Mucosa of descending colon (tissue), 3 donors: ENCODE data around the gene OCEL1. TPM values are rescaled to one million over a fixed set of nuclear protein-coding genes. Genes with fewer than 3 reads are reported as not detected.
"Not testable (repeated sequence)": the region's sequence is repeated elsewhere in the genome, so short reads cannot be mapped to it uniquely, and the experiment has no call there.

Experiments
- ATAC-seq: fragments of 200-7000 bp; cut with Tn5 transposase; one replicate; pipeline ENCODE4 v1.9.1; 2020; ENCODE audit warnings: mild to moderate bottlenecking, moderate library complexity
- DNase-seq, 3 donors: peaks; one replicate each; pipeline ENCODE4 v3.0.0-alpha.2; 2020
- H3K36me3 ChIP-seq: fragments of 200-600 bp; one replicate; pipeline ENCODE4 v1.8.0; 2021; ENCODE audit warnings: low read depth, mild to moderate bottlenecking
- H3K4me1 ChIP-seq: fragments of 200-600 bp; one replicate; pipeline ENCODE4 v1.8.0; 2021; ENCODE audit warnings: low read depth, mild to moderate bottlenecking
- H3K4me3 ChIP-seq: fragments of 200-600 bp; one replicate; pipeline ENCODE4 v1.8.0; 2021; ENCODE audit warnings: mild to moderate bottlenecking
- H3K9me3 ChIP-seq: fragments of 200-600 bp; one replicate; pipeline ENCODE4 v1.8.0; 2021; ENCODE audit warnings: mild to moderate bottlenecking
- intact Hi-C, 2 donors: fragments of 100-400 bp; cut with DNase I in 1 of 2; cut with micrococcal nuclease in 1 of 2; formaldehyde crosslinking; loops; one replicate each; pipeline versions ENCODE4 v1.11.0 to v1.11.1; 2022; cut with DNase I, micrococcal nuclease
- total RNA-seq, 3 donors: library from RNA; stranded (reverse); fragmentation: NEBNext Ultra II Directional in 2 of 3; extraction: Animal tissue kit (Norgen Biotek cat#: 25700) in 2 of 3; gene quantifications; one replicate each; pipeline versions ENCODE4 v1.2.1 to v1.2.4, GENCODE V29; 2021 to 2023
- TF ChIP-seq, protein P1 (sequence below): fragments of 200-600 bp; IDR thresholded peaks from one replicate; pipeline ENCODE4 v1.8.0; 2022; ENCODE audit warnings: antibody characterized with exemption, mild to moderate bottlenecking
- donor health status: DM: no; HTN: no; CAD: no; lungs with moderate emphysema.
- donor health status: DM: no; HTN: no; CAD: no.
- donor health status: DM: no; HTN: yes; CAD: no.

Gene OCEL1
- total RNA-seq, 3 donors from 2014 or later = 38.1 to 105 (median 58.4) TPM

DNA sequence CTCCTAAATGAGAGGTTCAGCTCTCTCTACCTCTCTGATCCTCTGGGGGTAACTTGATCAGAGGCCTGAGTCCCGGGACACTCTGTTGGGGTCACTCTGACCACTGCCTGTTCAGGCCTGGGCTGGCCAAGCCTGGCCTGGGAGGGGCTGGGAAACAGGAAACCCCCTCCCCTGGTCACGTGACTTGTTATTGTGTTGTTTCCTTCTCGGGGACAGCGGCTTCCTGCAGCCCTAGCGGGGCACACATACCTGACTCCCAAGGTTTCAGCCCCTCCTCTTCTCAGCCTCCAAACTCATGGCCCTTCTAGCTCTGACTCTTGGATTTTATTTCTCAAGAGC, 38.6 kb downstream of the OCEL1 start, which contains the start of gene USHBP1:
Gene USHBP1 (minus strand): TSS at position 105 of the 339 bp plus-strand sequence. CDS start 446 bp downstream, outside the sequence.
- TF ChIP-seq, protein P1, sequence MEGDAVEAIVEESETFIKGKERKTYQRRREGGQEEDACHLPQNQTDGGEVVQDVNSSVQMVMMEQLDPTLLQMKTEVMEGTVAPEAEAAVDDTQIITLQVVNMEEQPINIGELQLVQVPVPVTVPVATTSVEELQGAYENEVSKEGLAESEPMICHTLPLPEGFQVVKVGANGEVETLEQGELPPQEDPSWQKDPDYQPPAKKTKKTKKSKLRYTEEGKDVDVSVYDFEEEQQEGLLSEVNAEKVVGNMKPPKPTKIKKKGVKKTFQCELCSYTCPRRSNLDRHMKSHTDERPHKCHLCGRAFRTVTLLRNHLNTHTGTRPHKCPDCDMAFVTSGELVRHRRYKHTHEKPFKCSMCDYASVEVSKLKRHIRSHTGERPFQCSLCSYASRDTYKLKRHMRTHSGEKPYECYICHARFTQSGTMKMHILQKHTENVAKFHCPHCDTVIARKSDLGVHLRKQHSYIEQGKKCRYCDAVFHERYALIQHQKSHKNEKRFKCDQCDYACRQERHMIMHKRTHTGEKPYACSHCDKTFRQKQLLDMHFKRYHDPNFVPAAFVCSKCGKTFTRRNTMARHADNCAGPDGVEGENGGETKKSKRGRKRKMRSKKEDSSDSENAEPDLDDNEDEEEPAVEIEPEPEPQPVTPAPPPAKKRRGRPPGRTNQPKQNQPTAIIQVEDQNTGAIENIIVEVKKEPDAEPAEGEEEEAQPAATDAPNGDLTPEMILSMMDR = no peak
- H3K36me3 ChIP-seq = peaks cover 5% of the 10 kb centered on the region
- ATAC-seq (no peak), DNase-seq (peak in 1 of 3 donors; percentile 19)
- intact Hi-C loops = no loop called here
- H3K4me3 ChIP-seq = no peak within 1 kb of the TSS
- H3K4me1 ChIP-seq = peaks cover 7% of the 10 kb centered on the region
- no peaks in the 10 kb centered on the region for H3K9me3 ChIP-seq

DNA sequence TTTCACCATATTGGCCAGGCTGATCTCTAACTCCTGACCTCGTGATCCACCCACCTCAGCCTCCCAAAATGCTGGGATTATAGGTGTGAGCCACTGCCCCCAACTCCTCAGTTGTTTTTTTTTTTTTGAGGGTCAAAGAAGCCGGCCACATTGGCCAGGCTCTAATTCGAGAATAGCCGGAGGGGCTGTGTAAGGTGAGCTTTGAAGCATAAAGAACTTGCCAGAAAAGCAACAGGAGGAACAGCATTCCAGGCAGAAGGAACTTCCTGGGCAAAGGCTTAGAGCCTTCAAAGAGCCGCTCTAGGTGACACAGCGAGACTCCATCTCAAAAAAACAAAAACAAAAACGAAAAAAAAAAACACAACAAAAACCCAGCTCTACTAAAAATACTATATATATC, 40.0 kb downstream of the OCEL1 start:
- Histone ChIP-seq H3K4me1 (peaks cover 7% of the 10 kb centered on the region), H3K36me3 (peaks cover 5% of the 10 kb centered on the region), H3K4me3 (no peak overlapping the region), H3K9me3 (no peaks in the 10 kb centered on the region)
- no peak for DNase-seq
- TF ChIP-seq, protein P1 = no peak
- intact Hi-C loops = no loop called here
- ATAC-seq = no peak

DNA sequence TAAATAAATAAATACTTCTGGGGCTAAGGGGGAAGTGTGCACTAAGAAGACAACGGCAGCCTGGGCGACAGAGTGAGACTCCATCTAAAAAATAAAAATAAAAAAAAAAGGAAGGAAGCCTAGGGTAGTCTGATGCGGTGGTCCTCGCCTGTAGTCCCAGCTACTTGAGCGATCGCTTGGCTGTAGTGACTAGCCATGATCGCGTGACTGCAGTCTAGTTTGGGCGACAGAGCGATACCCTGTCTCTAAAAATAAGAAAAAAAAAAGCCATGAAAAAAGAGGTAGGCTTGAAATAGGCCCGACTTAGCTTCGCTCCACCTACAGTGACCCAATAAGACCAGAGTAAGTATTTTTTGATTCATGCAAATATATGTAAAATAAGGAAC, 40.6 kb downstream of the OCEL1 start:
- peaks cover 5% of the 10 kb centered on the region for H3K36me3 ChIP-seq
- TF ChIP-seq, protein P1 = no peak
- peaks cover 7% of the 10 kb centered on the region for H3K4me1 ChIP-seq
- no peak for ATAC-seq
- intact Hi-C loops = no loop called here
- DNase-seq = no peak
- H3K4me3 ChIP-seq = peak overlapping the region; percentile 66
- H3K9me3 ChIP-seq = no peaks in the 10 kb centered on the region

DNA sequence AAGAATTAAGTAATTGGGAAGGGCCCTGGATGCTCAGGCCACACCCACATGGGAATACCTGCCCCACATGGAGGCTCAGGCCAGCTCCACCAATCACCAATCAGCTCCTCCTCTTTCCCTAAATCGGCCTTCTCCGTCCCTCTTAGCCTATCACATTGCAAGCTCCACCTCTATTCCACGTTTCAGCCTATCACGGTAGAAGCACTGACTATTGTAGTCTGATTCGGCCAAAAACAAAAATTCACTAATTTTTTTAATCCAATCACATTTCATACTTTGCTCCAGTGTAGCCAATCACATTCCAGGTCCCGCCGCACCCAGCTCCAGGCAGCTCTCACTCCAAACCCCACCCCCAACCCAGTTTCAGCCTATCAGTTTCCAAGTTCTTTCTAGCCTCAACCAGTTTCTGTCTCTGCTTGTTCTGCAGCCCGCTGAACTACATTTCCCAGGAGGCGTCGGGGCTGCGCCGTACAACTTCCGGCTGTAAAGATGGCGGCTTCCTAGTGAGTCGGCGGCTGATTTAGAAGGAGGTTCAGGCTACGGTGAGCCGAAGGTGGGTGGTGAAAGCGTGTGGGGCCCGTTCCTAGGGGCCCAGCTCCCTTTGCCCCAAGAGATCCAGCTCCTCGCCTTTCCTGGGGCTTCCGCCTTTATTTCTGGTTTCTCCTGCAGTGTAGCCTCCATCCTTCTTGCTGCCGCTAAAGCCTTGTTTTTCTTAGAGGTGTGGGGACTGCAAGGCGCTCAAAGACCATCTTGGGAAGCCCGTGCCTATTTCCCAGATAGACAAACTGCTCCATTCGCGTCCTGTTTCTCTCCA, 41.2 kb downstream of the OCEL1 start, which contains the start of gene BABAM1:
Gene BABAM1 (plus strand): TSS at position 469 of the 814 bp plus-strand sequence. CDS start 1,364 bp downstream, outside the sequence.
- TF ChIP-seq, protein P1 = no peak
- H3K9me3 ChIP-seq = no peaks in the 10 kb centered on the region
- peaks cover 5% of the 10 kb centered on the region for H3K36me3 ChIP-seq
- peak within 1 kb of the TSS; percentile 66 for H3K4me3 ChIP-seq
- intact Hi-C loops = no loop called here
- H3K4me1 ChIP-seq = peaks cover 7% of the 10 kb centered on the region
- DNase-seq (peak; percentile 92 to 98 (median 93)), ATAC-seq (peak; percentile 98)

DNA sequence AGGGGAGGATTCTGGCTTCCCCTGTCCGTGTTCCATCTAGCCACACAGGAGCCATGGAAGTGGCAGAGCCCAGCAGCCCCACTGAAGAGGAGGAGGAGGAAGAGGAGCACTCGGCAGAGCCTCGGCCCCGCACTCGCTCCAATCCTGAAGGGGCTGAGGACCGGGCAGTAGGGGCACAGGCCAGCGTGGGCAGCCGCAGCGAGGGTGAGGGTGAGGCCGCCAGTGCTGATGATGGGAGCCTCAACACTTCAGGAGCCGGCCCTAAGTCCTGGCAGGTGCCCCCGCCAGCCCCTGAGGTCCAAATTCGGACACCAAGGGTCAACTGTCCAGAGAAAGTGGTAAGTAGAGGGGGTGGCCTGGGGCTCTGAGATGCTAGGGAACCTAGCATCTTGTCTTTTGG, 42.7 kb downstream of the OCEL1 start:
- intact Hi-C loops = no loop called here
- Histone ChIP-seq H3K9me3 (no peaks in the 10 kb centered on the region), H3K36me3 (peaks cover 5% of the 10 kb centered on the region), H3K4me1 (peaks cover 7% of the 10 kb centered on the region), H3K4me3 (no peak overlapping the region)
- DNase-seq = no peak
- TF ChIP-seq, protein P1 = no peak
- no peak for ATAC-seq

DNA sequence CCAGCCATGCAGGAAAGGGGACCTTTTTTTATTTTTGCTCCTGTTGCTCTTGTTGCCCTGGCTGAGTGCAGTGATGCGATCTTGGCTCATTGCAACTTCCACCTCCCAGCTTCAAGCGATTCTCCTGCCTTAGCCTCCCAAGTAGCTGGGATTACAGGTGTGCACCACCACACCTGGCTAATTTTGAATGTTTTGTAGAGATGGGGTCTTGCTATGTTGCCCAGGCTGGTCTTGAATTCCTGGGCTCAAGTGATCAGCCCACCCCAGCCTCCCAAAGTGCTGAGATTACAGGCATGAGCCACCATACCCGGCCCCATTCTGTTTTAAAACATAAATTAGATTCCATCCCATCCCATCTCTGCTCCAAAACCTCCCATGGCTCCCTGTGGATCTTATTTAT, 48.9 kb downstream of the OCEL1 start:
- H3K9me3 ChIP-seq, DNase-seq, H3K4me1 ChIP-seq, intact Hi-C loops, ATAC-seq, H3K36me3 ChIP-seq, H3K4me3 ChIP-seq: not testable (repeated sequence)
